ENCODE results near the gene TMEM184B.

DNA sequence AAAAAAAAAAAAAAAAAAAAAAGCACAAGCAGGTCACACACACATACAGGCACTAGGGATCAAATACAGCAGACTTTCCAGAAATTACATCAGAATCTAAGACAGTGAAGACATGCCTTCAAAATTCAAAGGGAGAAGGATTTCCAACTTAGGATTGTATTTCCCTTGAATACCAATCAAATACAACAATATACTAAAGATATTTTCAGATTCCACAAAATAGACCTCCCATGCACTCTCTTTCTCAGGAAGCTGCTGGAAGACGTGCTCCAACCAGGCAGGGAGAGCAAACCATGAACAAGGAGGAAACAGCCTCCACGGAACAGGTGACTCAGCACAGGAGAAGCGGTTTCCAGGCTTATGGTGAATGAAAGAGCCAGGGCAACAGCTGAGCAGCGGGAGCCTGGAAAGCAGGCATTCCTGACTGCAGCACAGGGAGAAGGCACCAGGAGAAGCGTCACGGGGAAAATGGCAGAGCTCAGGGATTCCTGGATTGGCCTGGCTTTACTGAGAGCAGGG is 32.0 kb downstream of the TMEM184B start:
- TF ChIP-seq, protein P1, sequence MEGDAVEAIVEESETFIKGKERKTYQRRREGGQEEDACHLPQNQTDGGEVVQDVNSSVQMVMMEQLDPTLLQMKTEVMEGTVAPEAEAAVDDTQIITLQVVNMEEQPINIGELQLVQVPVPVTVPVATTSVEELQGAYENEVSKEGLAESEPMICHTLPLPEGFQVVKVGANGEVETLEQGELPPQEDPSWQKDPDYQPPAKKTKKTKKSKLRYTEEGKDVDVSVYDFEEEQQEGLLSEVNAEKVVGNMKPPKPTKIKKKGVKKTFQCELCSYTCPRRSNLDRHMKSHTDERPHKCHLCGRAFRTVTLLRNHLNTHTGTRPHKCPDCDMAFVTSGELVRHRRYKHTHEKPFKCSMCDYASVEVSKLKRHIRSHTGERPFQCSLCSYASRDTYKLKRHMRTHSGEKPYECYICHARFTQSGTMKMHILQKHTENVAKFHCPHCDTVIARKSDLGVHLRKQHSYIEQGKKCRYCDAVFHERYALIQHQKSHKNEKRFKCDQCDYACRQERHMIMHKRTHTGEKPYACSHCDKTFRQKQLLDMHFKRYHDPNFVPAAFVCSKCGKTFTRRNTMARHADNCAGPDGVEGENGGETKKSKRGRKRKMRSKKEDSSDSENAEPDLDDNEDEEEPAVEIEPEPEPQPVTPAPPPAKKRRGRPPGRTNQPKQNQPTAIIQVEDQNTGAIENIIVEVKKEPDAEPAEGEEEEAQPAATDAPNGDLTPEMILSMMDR (IDR thresholded peaks at IDR 0.05): no peak
- TF ChIP-seq POLR2A (IDR thresholded peaks at IDR 0.05): no peak
